ENCODE results near the gene AARS2.
A peak's percentile ranks its signal among the peaks of the same experiment; 100 is the strongest.
"Not testable (repeated sequence)": the region's sequence is repeated elsewhere in the genome, so short reads cannot be mapped to it uniquely, and the experiment has no call there.

AARS2 gene

GRCh38 chr6:44312901-44313788 lies at the start of gene AARS2:
TSS of gene AARS2 (minus strand) at chr6:44313347. CDS start at chr6:44313323, 24 bp downstream.
- DNase-seq: peak; percentile 81

- DNase-seq: no peak
Observed at GRCh38 chr6:44361947-44362346, 48.8 kb upstream of the AARS2 start.

GRCh38 chr6:44359973-44360372 lies 46.8 kb upstream of the AARS2 start:
- no peak for DNase-seq

GRCh38 chr6:44356487-44356886 lies 43.3 kb upstream of the AARS2 start:
- DNase-seq: no peak

- DNase-seq: no peak
Observed at GRCh38 chr6:44355640-44356039, 42.5 kb upstream of the AARS2 start.

- no peak for DNase-seq
Observed at GRCh38 chr6:44353336-44353735, 40.2 kb upstream of the AARS2 start.

- no peak for DNase-seq
Observed at GRCh38 chr6:44352259-44352658, 39.1 kb upstream of the AARS2 start.

- DNase-seq: not testable (repeated sequence)
Observed at GRCh38 chr6:44350650-44350994, 37.5 kb upstream of the AARS2 start.

GRCh38 chr6:44349904-44350649 lies 36.9 kb upstream of the AARS2 start:
- DNase-seq: no peak

- not testable (repeated sequence) for DNase-seq
Observed at GRCh38 chr6:44346818-44347217, 33.7 kb upstream of the AARS2 start.

GRCh38 chr6:44342489-44342888 lies 29.3 kb upstream of the AARS2 start, which contains the start of gene SPATS1:
TSS of gene SPATS1 (plus strand) at chr6:44342650. CDS start at chr6:44343096, 446 bp downstream.
- DNase-seq: no peak

GRCh38 chr6:44342052-44342451 lies 28.9 kb upstream of the AARS2 start:
- peak; percentile 7 for DNase-seq

GRCh38 chr6:44341095-44341890 lies 28.1 kb upstream of the AARS2 start:
- no peak for DNase-seq

GRCh38 chr6:44339763-44340625 lies 26.8 kb upstream of the AARS2 start:
- no peak for DNase-seq

GRCh38 chr6:44339301-44339700 lies 26.2 kb upstream of the AARS2 start:
- DNase-seq: no peak

GRCh38 chr6:44338228-44339122 lies 25.3 kb upstream of the AARS2 start:
- DNase-seq: peak; percentile 79

- DNase-seq: no peak
Observed at GRCh38 chr6:44335631-44336030, 22.5 kb upstream of the AARS2 start.

GRCh38 chr6:44333942-44334341 lies 20.8 kb upstream of the AARS2 start:
- no peak for DNase-seq

- DNase-seq: no peak
Observed at GRCh38 chr6:44333273-44333919, 20.2 kb upstream of the AARS2 start.

- DNase-seq: no peak
Observed at GRCh38 chr6:44332585-44332984, 19.4 kb upstream of the AARS2 start.

- DNase-seq: no peak
Observed at GRCh38 chr6:44329858-44330257, 16.7 kb upstream of the AARS2 start.

All from NCI-H748 treated with DMSO at 0.1 percent for 48 hours (cell line).